Measurements from ENCODE around the gene ISG15. TPM values are rescaled to one million over a fixed set of nuclear protein-coding genes. Genes with fewer than 3 reads are reported as not detected.

Gene ISG15
- total and polyA plus RNA-seq, 9 of the 15 experiments (the other 6 are each of a cell fraction or from before 2014, with no cell fraction given) = 0.40 to 58.3 (median 12.2) TPM

DNA sequence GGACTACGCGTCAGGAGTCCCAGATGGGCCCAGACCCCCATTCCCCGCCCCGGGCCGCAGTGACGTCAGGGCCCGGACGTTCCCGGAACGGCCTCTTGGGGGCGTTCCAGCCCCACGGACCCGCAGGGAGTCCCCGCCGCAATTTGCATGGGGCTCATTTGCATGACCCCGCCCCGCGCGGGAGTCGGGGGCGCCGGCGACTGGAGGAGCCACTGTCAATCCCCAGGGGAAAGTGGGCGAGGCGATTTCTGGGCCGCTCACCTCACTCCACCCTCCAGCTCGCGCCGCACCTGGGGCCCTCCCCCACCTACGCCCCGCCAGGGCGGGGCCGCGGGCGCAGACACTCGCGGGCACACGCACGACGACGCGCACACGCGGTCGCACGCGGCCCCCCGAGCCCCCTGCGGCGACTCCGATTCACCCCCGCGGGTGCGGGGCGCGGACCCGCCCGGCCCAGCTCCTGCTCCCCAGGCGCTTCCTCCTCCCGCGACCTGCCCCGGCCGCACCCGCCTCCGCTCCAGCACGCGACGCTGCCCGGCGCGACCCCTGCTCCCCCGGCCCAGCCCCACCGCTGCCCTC, 19.8 kb downstream of the ISG15 start (continued):
- TF ChIP-seq, protein P1, sequence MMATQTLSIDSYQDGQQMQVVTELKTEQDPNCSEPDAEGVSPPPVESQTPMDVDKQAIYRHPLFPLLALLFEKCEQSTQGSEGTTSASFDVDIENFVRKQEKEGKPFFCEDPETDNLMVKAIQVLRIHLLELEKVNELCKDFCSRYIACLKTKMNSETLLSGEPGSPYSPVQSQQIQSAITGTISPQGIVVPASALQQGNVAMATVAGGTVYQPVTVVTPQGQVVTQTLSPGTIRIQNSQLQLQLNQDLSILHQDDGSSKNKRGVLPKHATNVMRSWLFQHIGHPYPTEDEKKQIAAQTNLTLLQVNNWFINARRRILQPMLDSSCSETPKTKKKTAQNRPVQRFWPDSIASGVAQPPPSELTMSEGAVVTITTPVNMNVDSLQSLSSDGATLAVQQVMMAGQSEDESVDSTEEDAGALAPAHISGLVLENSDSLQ (IDR thresholded peaks at IDR 0.05) = peak; percentile 98
- TF ChIP-seq PTTG1 (tag; IDR thresholded peaks at IDR 0.05; ENCODE audit: low read depth) = no peak
- no peak for TF ChIP-seq ZNF146 (CRISPR knock-in tag; IDR thresholded peaks at IDR 0.05; ENCODE audit: unreplicated experiment)
- TF ChIP-seq NR1H2 (CRISPR knock-in tag; IDR thresholded peaks at IDR 0.05) = no peak
- no peak for TF ChIP-seq ZNF184 (CRISPR knock-in tag; IDR thresholded peaks at IDR 0.05)
- no peak for TF ChIP-seq HIVEP1 (CRISPR knock-in tag; IDR thresholded peaks at IDR 0.05)
- TF ChIP-seq ETV1 (tag; conservative IDR thresholded peaks at IDR 0.05; ENCODE audit: low read depth) = no peak
- no peak for TF ChIP-seq GATAD2A (IDR thresholded peaks at IDR 0.05)
- no peak for TF ChIP-seq BHLHE40 (IDR thresholded peaks at IDR 0.05; ENCODE audit: low read length)
- no peak; the same call in 1 of the 2 replicates for TF ChIP-seq KDM2B (CRISPR knock-in tag; IDR thresholded peaks at IDR 0.05)
- no peak for TF ChIP-seq EP300 (IDR thresholded peaks at IDR 0.05; ENCODE audit: low read length)
- TF ChIP-seq ETV5 (CRISPR knock-in tag; IDR thresholded peaks at IDR 0.05; ENCODE audit: low read depth) = no peak
- peak; percentile 83 for TF ChIP-seq RAD21 (CRISPR knock-in tag; conservative IDR thresholded peaks at IDR 0.05 in 1 of 2, IDR thresholded peaks at IDR 0.05 in 1 of 2)
- no peak for TF ChIP-seq ZNF324 (CRISPR knock-in tag; IDR thresholded peaks at IDR 0.05)
- no peak for TF ChIP-seq PML (IDR thresholded peaks at IDR 0.05; ENCODE audit: low read length)
- TF ChIP-seq SP1 (CRISPR knock-in tag; IDR thresholded peaks at IDR 0.05) = peak; percentile 84
- no peak for TF ChIP-seq TSC22D4 (tag; IDR thresholded peaks at IDR 0.05)
- peak; percentile 85 for TF ChIP-seq JUND (IDR thresholded peaks at IDR 0.05; ENCODE audit: borderline replicate concordance, low read depth, low read length)
- TF ChIP-seq JUND (tag; IDR thresholded peaks at IDR 0.05; ENCODE audit: borderline replicate concordance, low read depth, low read length) = peak; percentile 62; the same call in 1 of the 3 replicates
- TF ChIP-seq FUS (optimal IDR thresholded peaks at IDR 0.05; ENCODE audit: low read depth, low read length) = peak; percentile 41
- 0 out of 2 replicates have a peak, but pooled peaks have one; percentile 30 for TF ChIP-seq ZNF282 (CRISPR knock-in tag; IDR thresholded peaks at IDR 0.05)
- TF ChIP-seq, protein P2, sequence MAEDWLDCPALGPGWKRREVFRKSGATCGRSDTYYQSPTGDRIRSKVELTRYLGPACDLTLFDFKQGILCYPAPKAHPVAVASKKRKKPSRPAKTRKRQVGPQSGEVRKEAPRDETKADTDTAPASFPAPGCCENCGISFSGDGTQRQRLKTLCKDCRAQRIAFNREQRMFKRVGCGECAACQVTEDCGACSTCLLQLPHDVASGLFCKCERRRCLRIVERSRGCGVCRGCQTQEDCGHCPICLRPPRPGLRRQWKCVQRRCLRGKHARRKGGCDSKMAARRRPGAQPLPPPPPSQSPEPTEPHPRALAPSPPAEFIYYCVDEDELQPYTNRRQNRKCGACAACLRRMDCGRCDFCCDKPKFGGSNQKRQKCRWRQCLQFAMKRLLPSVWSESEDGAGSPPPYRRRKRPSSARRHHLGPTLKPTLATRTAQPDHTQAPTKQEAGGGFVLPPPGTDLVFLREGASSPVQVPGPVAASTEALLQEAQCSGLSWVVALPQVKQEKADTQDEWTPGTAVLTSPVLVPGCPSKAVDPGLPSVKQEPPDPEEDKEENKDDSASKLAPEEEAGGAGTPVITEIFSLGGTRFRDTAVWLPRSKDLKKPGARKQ (CRISPR knock-in tag; IDR thresholded peaks at IDR 0.05) = no peak
- TF ChIP-seq HMG20A (CRISPR knock-in tag; conservative IDR thresholded peaks at IDR 0.05) = no peak
- peak; percentile 61 to 90; a peak in 3 of 4 replicates for TF ChIP-seq MAZ (CRISPR knock-in tag; conservative IDR thresholded peaks at IDR 0.05 in 1 of 2, IDR thresholded peaks at IDR 0.05 in 1 of 2)
- TF ChIP-seq DLX4 (CRISPR knock-in tag; IDR thresholded peaks at IDR 0.05) = no peak
- no peak for TF ChIP-seq MCM5 (IDR thresholded peaks at IDR 0.05; ENCODE audit: low read depth)
- TF ChIP-seq ZEB2 (IDR thresholded peaks at IDR 0.05) = no peak
- TF ChIP-seq BRCA1 (IDR thresholded peaks at IDR 0.05) = no peak
- no peak for TF ChIP-seq BRCA1 (CRISPR knock-in tag; IDR thresholded peaks at IDR 0.05)
